SU-DHL-6 (cell line): ENCODE results near the gene HLF.

Source experiments
- H2AFZ ChIP-seq: fragments of 200-600 bp; sonication (generic); 2 replicates; pipeline ENCODE4 v1.6.1; 2014; ENCODE audit warnings: low read depth, mild to moderate bottlenecking, moderate library complexity, mixed read lengths, antibody characterized with exemption, low read length; ENCODE audit not compliant: severe bottlenecking
- H3F3A ChIP-seq: fragments of 200-600 bp; shearing (Covaris generic); 2 replicates; pipeline ENCODE4 v1.6.0; 2016; ENCODE audit warnings: antibody characterized with exemption, mild to moderate bottlenecking; ENCODE audit not compliant: insufficient read depth
- H3K27ac ChIP-seq: fragments of 200-600 bp; sonication (generic); 2 replicates; pipeline ENCODE4 v1.5.1; 2016; ENCODE audit warnings: low read depth, mild to moderate bottlenecking, low read length, moderate library complexity, mixed read lengths
- H3K27me3 ChIP-seq: fragments of 200-600 bp; sonication (generic), shearing (Covaris generic); 2 replicates; pipeline ENCODE4 v1.6.0; 2014; ENCODE audit warnings: mild to moderate bottlenecking, low read length
- H3K36me3 ChIP-seq: fragments of 200-600 bp; sonication (generic); 2 replicates; pipeline ENCODE4 v1.6.1; 2014; ENCODE audit warnings: mild to moderate bottlenecking, low read length, mixed read lengths
- H3K4me2 ChIP-seq: fragments of 300-600, 200-600 bp; shearing (Covaris generic), sonication (generic); 2 replicates; pipeline ENCODE4 v1.6.0; 2014; ENCODE audit warnings: low read length, low read depth, mild to moderate bottlenecking; ENCODE audit not compliant: poor library complexity, severe bottlenecking
- H3K4me3 ChIP-seq: fragments of 200-600 bp; sonication (generic); 2 replicates; pipeline ENCODE4 v1.5.1; 2014; ENCODE audit warnings: antibody characterized with exemption, low read length, mild to moderate bottlenecking, mixed read lengths; ENCODE audit not compliant: insufficient read depth, poor library complexity, severe bottlenecking
- H3K79me2 ChIP-seq: fragments of 200-600 bp; sonication (generic); 2 replicates; pipeline ENCODE4 v1.6.1; 2014; ENCODE audit warnings: mild to moderate bottlenecking, low read length, moderate library complexity; ENCODE audit not compliant: insufficient read depth
- H3K9ac ChIP-seq: fragments of 200-600 bp; sonication (generic); 2 replicates; pipeline ENCODE4 v1.7.0; 2014; ENCODE audit warnings: mild to moderate bottlenecking, low read length
- H3K9me2 ChIP-seq: fragments of 200-600 bp; sonication (generic); replicated peaks from 2 replicates; pipeline ENCODE4 v1.6.1; 2014; ENCODE audit warnings: low read length; ENCODE audit not compliant: insufficient read depth
- H3K9me3 ChIP-seq: fragments of 200-600 bp; sonication (generic); 2 replicates; pipeline ENCODE4 v1.6.1; 2014; ENCODE audit warnings: low read length, mixed read lengths; ENCODE audit not compliant: insufficient read depth
- H4K20me1 ChIP-seq: fragments of 200-600 bp; sonication (generic); 2 replicates; pipeline ENCODE4 v1.6.1; 2014; ENCODE audit warnings: low read depth, mild to moderate bottlenecking, antibody characterized with exemption, low read length, moderate library complexity, mixed read lengths
- EZH2phosphoT487 ChIP-seq: fragments of 200-600 bp; sonication (generic), shearing (Covaris generic); conservative IDR thresholded peaks from 2 replicates; pipeline ENCODE4 v1.6.1; 2018; ENCODE audit warnings: mild to moderate bottlenecking, antibody characterized with exemption, low read length, moderate library complexity, mixed read lengths
- TF ChIP-seq, protein P1 (sequence below): fragments of 200-600 bp; sonication (generic); IDR thresholded peaks from one replicate; pipeline ENCODE4 v1.5.1; 2017; ENCODE audit warnings: antibody characterized with exemption, mild to moderate bottlenecking, low read length, moderate library complexity; ENCODE audit not compliant: insufficient read depth, poor library complexity, severe bottlenecking

HLF gene

DNA sequence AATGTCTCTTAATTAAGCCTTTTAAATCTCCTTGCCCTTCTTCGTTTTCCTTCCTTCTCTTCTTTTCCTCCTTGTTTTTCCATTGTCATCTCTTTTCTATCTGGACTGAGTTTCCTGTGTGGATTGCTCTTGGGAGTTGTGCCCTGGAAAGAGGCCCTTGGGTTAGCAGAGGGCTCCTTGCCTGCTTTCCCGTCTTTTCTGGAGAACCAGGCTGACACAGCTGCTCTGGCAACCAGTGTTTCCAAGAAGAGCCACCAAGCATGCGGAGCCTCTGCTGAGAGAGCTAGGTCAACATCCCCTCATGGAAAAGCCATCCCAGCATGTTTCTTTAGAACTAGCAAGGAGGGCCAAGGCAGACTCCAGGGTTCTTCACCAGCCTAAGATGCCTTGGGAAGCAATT, 75.4 kb downstream of the HLF start:
- Histone ChIP-seq H3K4me3 (no peak overlapping the region), H3K79me2 (no peaks in the 10 kb centered on the region), H3K9me2 (no peaks in the 10 kb centered on the region), H3K9ac (no peak overlapping the region), H3K36me3 (no peaks in the 10 kb centered on the region), H4K20me1 (no peaks in the 10 kb centered on the region), H2AFZ (no peak overlapping the region), H3K4me2 (no peak overlapping the region), H3K9me3 (peaks cover 8% of the 10 kb centered on the region; the same call in 1 of the 2 replicates), H3F3A (no peaks in the 10 kb centered on the region), H3K27ac (no peak overlapping the region), H3K27me3 (no peaks in the 10 kb centered on the region)
- TF ChIP-seq EZH2phosphoT487, result no peak
- TF ChIP-seq, protein P1, sequence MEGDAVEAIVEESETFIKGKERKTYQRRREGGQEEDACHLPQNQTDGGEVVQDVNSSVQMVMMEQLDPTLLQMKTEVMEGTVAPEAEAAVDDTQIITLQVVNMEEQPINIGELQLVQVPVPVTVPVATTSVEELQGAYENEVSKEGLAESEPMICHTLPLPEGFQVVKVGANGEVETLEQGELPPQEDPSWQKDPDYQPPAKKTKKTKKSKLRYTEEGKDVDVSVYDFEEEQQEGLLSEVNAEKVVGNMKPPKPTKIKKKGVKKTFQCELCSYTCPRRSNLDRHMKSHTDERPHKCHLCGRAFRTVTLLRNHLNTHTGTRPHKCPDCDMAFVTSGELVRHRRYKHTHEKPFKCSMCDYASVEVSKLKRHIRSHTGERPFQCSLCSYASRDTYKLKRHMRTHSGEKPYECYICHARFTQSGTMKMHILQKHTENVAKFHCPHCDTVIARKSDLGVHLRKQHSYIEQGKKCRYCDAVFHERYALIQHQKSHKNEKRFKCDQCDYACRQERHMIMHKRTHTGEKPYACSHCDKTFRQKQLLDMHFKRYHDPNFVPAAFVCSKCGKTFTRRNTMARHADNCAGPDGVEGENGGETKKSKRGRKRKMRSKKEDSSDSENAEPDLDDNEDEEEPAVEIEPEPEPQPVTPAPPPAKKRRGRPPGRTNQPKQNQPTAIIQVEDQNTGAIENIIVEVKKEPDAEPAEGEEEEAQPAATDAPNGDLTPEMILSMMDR, result no peak

DNA sequence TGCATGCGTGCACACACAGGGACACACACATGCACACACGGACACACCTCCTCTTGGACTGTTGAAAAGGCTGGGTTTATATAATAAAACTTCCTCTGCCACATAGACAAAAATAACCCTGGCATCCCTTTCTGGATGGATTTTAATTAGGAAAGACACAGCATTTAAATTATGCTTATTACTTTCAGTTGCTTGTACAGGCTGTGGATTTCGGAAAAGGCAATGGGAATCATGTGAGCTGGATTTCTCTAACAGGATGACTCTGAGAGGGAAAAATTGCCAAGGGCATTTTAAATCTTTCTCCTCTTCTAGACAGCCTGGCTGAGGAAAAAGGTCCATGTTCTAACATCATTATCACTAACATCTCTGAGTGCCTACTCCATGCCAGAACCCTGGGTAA, 75.9 kb downstream of the HLF start:
- H3K4me3 ChIP-seq, result no peak overlapping the region
- TF ChIP-seq, protein P1, result no peak
- TF ChIP-seq EZH2phosphoT487, result no peak
- H2AFZ ChIP-seq, result no peak overlapping the region

DNA sequence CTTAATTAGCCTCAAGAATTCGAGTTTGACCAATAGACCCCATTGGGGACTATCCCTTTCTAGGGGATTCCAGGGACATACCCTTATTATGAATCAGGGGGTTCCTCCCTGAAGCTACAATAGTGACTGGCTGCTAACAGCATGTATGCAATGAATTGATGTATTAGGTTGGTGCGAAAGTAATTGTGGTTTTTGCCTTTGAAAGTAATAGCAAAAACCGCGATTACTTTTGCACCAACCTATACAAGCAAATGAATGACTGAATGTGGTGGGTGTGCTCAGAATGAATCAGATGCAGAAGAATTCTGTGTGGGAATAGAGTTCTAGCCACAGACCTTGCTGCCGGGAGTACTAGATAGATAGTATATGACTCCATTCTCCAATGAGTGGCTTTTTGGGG, 76.7 kb downstream of the HLF start:
- H3K27ac ChIP-seq, result no peak overlapping the region
- no peaks in the 10 kb centered on the region for H4K20me1 ChIP-seq
- TF ChIP-seq EZH2phosphoT487, result no peak
- TF ChIP-seq, protein P1, result no peak

More for the DNA sequence above, 75.9 kb downstream of the HLF start:
- Histone ChIP-seq H3K9me2 (no peaks in the 10 kb centered on the region), H3K36me3 (no peaks in the 10 kb centered on the region), H3K9ac (no peak overlapping the region), H3K27ac (no peak overlapping the region), H3K9me3 (peaks cover 8% of the 10 kb centered on the region; the same call in 1 of the 2 replicates), H3K79me2 (no peaks in the 10 kb centered on the region), H3K27me3 (no peaks in the 10 kb centered on the region), H3K4me2 (no peak overlapping the region), H3F3A (no peaks in the 10 kb centered on the region), H4K20me1 (no peaks in the 10 kb centered on the region)

More for the DNA sequence above, 76.7 kb downstream of the HLF start:
- H3F3A ChIP-seq, result no peaks in the 10 kb centered on the region
- H3K36me3 ChIP-seq, result no peaks in the 10 kb centered on the region
- peaks cover 8% of the 10 kb centered on the region; the same call in 1 of the 2 replicates for H3K9me3 ChIP-seq
- H3K79me2 ChIP-seq, result no peaks in the 10 kb centered on the region
- H2AFZ ChIP-seq, result no peak overlapping the region
- H3K9me2 ChIP-seq, result no peaks in the 10 kb centered on the region
- no peaks in the 10 kb centered on the region for H3K27me3 ChIP-seq
- H3K9ac ChIP-seq, result no peak overlapping the region
- H3K4me3 ChIP-seq, result no peak overlapping the region
- H3K4me2 ChIP-seq, result no peak overlapping the region
